HL-60 (cell line): ENCODE results near the gene NOX1.

Experiments used
- DNase-seq, 2 experiments: peaks; one replicate each; pipeline ENCODE4 v3.0.0-alpha.2; 2010 to 2020; ENCODE audit warnings: low read depth in 1 of 2, low spot score in 1 of 2
- H3K27ac ChIP-seq: fragments of 250-450 bp; sonication (Bioruptor Pico); replicated peaks from 2 replicates; pipeline ENCODE4 v1.5.1; 2020; ENCODE audit warnings: mild to moderate bottlenecking, moderate library complexity
- H3K27me3 ChIP-seq: fragments of 250-450 bp; sonication (Bioruptor Pico); 2 replicates; pipeline ENCODE4 v1.5.1; 2021; ENCODE audit warnings: mild to moderate bottlenecking, moderate library complexity; ENCODE audit not compliant: insufficient read depth, poor library complexity, severe bottlenecking
- H3K4me3 ChIP-seq: replicated peaks from 2 replicates; pipeline ENCODE4 v1.5.1; 2011; ENCODE audit warnings: mild to moderate bottlenecking, control low read depth, low read length; ENCODE audit not compliant: insufficient read depth
- CTCF ChIP-seq: IDR thresholded peaks from one replicate; pipeline ENCODE4 v1.5.1; 2011; ENCODE audit warnings: low read length, control low read depth, inconsistent platforms; ENCODE audit not compliant: insufficient read depth
- GABPA ChIP-seq: IDR thresholded peaks from 2 replicates; pipeline ENCODE4 v1.6.1; 2012; ENCODE audit warnings: low read depth
- POLR2AphosphoS5 ChIP-seq: IDR thresholded peaks from 2 replicates; pipeline ENCODE4 v1.6.1; 2012; ENCODE audit warnings: low read depth
- REST ChIP-seq: IDR thresholded peaks from 2 replicates; pipeline ENCODE4 v1.6.1; 2012; ENCODE audit warnings: low read depth; ENCODE audit not compliant: insufficient replicate concordance
- SPI1 ChIP-seq: IDR thresholded peaks from 2 replicates; pipeline ENCODE4 v1.6.1; 2012; ENCODE audit warnings: low read depth, mild to moderate bottlenecking, borderline replicate concordance

The NOX1 gene

GRCh38 chrX:100911731-100912130, 37.6 kb upstream of the NOX1 start:
- TF ChIP-seq POLR2AphosphoS5 = no peak
- no peak for DNase-seq
- Histone ChIP-seq H3K27ac (no peak overlapping the region), H3K4me3 (no peak overlapping the region), H3K27me3 (no peaks in the 10 kb centered on the region)

- TF ChIP-seq CTCF (no peak), SPI1 (no peak), POLR2AphosphoS5 (no peak), GABPA (no peak), REST (no peak)
- no peak overlapping the region for H3K27ac ChIP-seq
- no peak for DNase-seq
- no peak overlapping the region for H3K4me3 ChIP-seq
- H3K27me3 ChIP-seq = no peaks in the 10 kb centered on the region
Measured at GRCh38 chrX:100905620-100906019, 31.5 kb upstream of the NOX1 start.

- Histone ChIP-seq H3K27ac (no peak overlapping the region), H3K4me3 (no peak overlapping the region), H3K27me3 (no peaks in the 10 kb centered on the region)
- TF ChIP-seq SPI1 = no peak
- TF ChIP-seq POLR2AphosphoS5 = no peak
- TF ChIP-seq REST = no peak
- no peak for TF ChIP-seq CTCF
- TF ChIP-seq GABPA = no peak
- no peak for DNase-seq
Measured at GRCh38 chrX:100904433-100904832, 30.3 kb upstream of the NOX1 start.

- H3K4me3 ChIP-seq = no peak overlapping the region
- DNase-seq = no peak
Measured at GRCh38 chrX:100895365-100896075, 21.4 kb upstream of the NOX1 start.

More at GRCh38 chrX:100895365-100896075, 21.4 kb upstream of the NOX1 start:
- Histone ChIP-seq H3K27me3 (no peaks in the 10 kb centered on the region), H3K27ac (no peak overlapping the region)
- no peak for TF ChIP-seq POLR2AphosphoS5
- TF ChIP-seq GABPA = no peak
- no peak for TF ChIP-seq SPI1
- no peak for TF ChIP-seq REST
- no peak for TF ChIP-seq CTCF
